AG09309 (cell line): ENCODE data around the gene RNU1-2.
"Not testable (repeated sequence)": the region's sequence is repeated elsewhere in the genome, so short reads cannot be mapped to it uniquely, and the experiment has no call there.

ENCODE experiments used
- DNase-seq: peaks from one replicate; pipeline ENCODE4 v3.0.0-alpha.2; 2010; ENCODE audit warnings: low read depth
- H3K4me3 ChIP-seq: 2 replicates; pipeline ENCODE4 v1.5.1; 2011; ENCODE audit warnings: mild to moderate bottlenecking, low read depth, low read length, moderate library complexity; ENCODE audit not compliant: control insufficient read depth
- TF ChIP-seq, protein P1 (sequence below): IDR thresholded peaks from 2 replicates; pipeline ENCODE4 v1.5.1; 2011; ENCODE audit warnings: mild to moderate bottlenecking, low read depth, low read length, inconsistent platforms; ENCODE audit not compliant: insufficient read depth, control insufficient read depth; ENCODE audit errors: missing control alignments

RNU1-2 gene

DNA sequence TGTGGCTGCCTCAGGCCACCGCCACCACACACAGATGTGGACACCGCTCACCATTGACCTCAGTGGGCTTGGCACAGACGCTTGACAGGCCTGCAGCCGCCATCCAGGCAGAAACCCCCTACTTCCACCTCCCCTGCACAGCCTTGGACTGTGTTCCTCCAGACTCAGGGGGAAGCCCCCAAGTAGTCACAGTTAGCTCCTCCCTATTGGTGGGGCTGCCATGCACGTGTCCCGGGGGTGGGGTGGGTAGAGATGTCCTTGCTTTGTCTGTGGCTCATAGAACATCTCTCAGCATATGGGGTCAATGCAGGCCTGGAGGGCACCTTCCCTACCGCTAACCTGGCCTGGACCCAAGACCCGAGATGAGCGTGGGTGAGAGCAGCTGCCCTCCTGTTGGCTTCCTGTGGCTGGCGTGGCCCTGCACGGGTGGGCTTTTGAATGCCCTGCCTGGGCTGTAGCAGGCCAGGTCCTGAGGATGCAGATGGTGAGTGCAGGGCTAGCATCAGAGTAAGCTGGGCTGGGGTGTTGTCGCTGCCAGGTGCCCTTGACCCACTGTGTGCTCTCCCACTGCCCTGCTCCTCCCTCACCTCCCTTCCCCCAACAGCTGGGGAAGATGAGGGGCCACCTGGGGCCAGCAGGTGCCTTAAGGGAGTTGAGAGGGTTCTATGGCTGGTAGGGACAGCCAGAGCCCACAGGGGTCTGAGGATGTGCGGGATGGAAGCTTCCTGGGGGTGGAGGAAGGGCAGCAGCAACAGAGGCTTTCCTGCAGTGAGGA, 32.1 kb downstream of the RNU1-2 start:
- no peak overlapping the region for H3K4me3 ChIP-seq
- TF ChIP-seq, protein P1, sequence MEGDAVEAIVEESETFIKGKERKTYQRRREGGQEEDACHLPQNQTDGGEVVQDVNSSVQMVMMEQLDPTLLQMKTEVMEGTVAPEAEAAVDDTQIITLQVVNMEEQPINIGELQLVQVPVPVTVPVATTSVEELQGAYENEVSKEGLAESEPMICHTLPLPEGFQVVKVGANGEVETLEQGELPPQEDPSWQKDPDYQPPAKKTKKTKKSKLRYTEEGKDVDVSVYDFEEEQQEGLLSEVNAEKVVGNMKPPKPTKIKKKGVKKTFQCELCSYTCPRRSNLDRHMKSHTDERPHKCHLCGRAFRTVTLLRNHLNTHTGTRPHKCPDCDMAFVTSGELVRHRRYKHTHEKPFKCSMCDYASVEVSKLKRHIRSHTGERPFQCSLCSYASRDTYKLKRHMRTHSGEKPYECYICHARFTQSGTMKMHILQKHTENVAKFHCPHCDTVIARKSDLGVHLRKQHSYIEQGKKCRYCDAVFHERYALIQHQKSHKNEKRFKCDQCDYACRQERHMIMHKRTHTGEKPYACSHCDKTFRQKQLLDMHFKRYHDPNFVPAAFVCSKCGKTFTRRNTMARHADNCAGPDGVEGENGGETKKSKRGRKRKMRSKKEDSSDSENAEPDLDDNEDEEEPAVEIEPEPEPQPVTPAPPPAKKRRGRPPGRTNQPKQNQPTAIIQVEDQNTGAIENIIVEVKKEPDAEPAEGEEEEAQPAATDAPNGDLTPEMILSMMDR, result no peak
- no peak for DNase-seq

DNA sequence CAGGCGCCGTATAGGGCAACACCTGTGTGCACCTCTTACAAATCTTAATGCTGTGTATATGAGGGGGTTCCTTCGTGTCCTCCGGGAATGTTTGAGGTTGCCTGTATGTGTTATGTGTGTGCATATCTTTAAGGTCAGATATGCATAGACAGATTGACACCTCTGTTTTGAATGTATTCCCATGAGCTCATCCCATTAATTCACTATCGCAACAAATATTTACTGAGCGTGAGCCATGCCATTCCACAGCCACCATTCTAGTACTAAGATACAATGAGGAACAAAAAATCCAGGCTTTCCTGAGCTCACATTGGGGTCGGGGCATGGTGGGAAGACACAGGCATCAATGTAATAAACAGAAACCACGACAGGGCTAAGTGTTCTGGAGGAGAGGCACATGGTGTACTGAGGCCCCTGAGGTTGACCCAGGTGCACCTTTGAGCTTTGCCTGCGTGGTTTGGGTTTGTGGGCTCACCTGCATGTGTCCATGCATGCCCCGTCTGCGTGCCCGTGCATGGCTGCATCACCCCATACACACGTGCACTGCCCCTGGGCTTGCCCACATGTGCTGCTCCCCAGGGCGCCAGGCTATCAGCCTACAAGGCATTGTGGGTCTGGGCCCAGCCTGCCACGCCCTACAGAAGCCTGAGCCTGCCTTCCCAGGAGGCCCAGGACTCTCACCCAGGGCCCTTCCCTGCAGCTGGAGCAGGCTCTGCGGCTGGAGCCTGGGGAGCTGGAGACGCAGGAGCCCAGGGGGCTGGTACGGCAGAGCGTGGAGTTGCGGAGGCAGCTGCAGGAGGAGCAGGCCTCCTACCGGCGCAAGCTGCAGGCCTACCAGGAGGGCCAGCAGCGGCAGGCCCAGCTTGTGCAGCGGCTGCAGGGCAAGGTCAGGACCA, 33.6 kb downstream of the RNU1-2 start:
- H3K4me3 ChIP-seq, DNase-seq: not testable (repeated sequence)

DNA sequence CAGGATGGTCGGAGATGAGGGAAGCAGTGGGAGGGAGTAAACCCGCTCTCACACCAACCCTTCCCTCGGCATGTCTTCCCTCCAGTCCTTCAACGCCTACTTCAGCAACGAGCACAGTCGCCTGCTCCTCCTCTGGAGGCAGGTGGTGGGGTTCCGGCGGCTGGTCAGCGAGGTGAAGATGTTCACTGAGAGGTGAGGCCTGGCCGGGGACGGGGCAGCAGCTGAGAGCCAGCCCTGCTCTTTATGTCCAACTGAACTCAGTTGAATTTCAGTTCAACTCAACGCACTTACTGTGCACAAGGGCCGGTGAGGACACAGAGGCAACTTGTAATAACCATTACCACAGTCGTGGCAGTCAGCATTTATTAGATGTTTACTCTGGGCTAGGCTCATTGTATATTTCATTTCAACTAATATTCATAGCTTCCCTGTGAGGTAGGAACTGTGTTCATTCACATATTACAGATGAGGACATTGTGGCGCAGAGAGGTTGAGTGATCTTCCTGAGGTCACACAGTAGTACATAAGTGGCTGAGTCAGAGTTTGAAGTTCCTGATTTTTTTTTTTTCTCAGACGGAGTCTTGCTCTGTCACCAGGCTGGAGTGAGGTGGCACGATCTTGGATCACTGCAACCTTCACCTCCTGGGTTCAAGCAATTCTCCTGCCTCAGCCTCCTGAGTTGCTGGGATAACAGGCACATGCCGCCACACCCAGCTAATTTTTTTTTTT, 35.6 kb downstream of the RNU1-2 start:
- not testable (repeated sequence) for DNase-seq

DNA sequence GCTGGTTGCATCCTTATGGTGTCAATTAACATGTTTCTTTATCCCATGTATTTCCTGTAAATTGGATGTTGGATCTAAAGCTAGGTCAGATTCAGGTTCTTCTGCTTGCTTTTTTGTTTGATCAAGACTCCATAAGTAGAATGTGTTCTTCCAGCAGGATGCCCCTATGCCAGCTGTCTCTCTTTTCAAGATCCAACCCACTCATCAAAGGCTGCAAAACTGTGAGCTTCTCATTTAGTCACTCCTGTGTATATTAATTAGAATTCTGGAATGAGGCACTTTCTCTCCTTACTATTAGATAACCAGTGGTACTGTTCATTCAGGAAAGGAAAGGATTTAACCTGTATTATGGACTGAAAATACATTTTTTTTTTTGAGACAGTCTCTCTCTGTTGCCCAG, 38.2 kb downstream of the RNU1-2 start:
- not testable (repeated sequence) for DNase-seq, H3K4me3 ChIP-seq

More for the DNA sequence above, 35.6 kb downstream of the RNU1-2 start:
- not testable (repeated sequence) for H3K4me3 ChIP-seq

DNA sequence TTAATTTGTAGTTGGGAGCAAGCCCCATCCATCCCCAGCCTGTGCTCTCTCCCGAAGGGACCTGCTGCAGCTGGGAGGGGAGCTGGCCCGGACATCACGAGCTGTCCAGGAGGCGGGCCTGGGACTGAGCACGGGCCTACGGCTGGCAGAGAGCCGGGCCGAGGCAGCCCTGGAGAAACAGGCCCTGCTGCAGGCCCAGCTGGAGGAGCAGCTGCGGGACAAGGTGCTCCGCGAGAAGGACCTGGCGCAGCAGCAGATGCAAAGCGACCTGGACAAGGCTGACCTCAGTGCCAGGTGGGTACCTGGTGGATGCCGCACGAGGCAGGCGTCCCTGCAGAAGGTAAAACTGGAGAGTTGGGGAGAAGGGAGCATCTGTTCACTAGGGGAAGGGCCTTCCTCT, 40.8 kb downstream of the RNU1-2 start:
- not testable (repeated sequence) for DNase-seq, H3K4me3 ChIP-seq

DNA sequence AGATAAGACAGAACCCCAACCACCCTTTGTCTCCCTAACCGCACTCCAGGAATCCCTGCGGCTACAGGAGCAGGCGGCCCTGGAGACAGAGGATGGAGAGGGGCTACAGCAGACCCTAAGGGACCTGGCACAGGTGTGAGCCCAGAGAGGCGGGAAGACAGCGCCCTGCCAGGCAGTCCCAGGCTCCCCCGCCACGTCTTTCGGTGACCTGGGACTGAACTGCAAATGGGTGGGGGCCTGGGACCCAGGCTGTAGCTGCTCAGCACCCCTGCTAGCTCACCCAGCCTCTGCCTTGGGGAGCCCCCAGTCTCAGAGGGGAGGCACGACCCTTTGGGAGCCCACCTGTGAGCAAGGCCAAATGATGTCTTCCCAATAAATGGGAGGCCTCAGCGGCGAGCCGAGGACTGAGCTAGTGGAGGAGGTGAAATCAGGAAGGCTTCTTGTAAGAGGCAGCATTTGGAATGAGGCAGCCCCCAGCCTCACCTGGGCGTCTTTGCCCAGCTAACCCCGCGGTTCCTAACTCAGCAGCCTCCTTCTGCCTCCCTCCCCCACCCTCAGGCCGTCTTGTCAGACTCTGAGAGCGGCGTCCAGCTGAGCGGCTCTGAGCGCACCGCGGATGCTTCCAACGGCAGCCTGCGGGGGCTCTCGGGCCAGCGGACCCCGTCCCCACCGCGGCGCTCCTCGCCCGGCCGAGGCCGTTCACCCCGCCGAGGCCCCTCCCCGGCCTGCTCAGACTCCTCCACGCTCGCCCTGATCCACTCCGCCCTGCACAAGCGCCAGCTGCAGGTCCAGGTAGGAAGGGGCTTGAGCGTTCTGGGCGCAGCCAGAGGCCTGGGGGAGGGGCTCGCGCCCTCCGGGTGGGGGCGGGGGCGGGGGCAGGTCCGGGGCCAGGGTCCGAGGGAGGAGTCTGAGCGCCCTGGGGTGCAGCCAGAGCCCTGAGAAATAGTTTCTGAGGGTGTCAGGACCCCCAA, 42.9 kb downstream of the RNU1-2 start:
- TF ChIP-seq, protein P1, result no peak
- H3K4me3 ChIP-seq, result no peak overlapping the region
- DNase-seq, result no peak

DNA sequence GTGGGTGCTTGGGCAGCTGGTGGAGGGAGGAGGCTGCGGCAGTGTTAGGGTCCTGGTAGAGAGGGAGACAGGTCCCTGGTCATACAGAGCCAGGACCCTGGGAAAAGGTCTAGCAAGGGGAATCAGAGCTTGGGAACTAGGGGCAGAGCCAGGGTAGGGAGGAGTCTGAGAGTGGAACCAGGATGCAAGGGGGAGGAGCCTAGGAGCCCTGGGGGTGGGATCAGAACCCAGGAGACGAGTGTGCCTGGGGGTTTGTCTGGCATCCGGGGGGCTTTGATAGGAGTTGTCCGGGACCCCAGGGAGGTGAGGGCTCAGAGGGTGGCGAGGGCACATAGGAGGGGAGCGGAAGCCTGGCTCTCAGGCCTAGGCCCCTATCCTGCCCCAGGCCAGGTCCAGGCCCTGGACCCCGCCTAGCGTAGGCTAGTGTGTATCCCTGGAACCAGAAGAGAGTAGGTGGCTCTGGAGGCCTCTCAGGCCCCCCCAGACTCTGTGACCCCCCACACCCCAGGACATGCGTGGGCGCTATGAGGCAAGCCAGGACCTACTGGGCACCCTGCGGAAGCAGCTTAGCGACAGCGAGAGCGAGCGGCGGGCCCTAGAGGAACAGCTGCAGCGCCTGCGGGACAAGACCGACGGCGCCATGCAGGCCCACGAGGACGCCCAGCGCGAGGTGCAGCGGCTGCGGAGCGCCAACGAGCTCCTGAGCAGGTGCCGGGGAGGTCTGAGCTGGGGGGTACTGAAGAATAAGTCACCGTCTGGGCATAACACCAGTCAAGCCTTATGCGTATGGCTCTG, 43.8 kb downstream of the RNU1-2 start:
- not testable (repeated sequence) for H3K4me3 ChIP-seq

DNA sequence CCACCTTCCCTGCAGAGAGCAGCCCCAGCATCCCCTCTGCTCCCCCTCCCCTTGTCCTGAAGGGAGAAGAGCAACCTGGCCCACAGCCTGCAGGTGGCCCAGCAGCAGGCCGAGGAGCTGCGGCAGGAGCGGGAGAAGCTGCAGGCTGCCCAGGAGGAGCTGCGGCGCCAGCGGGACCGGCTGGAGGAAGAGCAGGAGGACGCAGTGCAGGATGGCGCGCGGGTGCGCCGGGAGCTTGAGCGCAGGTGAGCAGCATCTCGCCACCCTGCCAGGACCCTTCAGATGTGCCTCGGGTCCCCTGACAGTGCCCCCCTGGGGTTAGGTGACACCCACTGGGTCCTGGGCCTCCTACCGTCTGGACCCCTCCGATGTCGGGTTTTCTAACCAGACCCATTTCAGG, 48.3 kb downstream of the RNU1-2 start:
- DNase-seq, result no peak
- TF ChIP-seq, protein P1, result no peak
- no peak overlapping the region for H3K4me3 ChIP-seq

More for the DNA sequence above, 43.8 kb downstream of the RNU1-2 start:
- not testable (repeated sequence) for DNase-seq

DNA sequence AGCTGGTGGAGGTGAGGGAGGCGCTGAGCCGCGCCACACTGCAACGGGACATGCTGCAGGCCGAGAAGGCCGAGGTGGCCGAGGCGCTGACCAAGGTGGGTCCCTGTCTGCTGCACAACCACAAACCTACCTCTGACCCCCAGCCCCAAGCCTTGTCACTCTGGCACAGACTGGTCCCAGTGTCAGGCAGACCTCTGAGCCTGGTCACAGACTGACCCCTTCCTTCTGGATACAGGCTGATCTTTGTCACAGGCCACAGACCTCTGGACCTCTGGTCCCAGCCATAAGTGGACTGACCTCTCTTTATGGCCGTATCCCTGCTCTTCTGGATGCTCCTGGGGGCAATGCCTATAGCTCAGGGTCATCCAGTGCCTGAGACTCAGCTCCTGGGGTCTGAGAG, 49.7 kb downstream of the RNU1-2 start:
- DNase-seq, H3K4me3 ChIP-seq: not testable (repeated sequence)
